Upper lobe of right lung (tissue), 1 donor: ENCODE data around the gene RAB8B. TPM values are rescaled to one million over a fixed set of nuclear protein-coding genes. Genes with fewer than 3 reads are reported as not detected.
A peak's percentile ranks its signal among the peaks of the same experiment; 100 is the strongest.
"Not testable (repeated sequence)": the region's sequence is repeated elsewhere in the genome, so short reads cannot be mapped to it uniquely, and the experiment has no call there.

Experiments used
- ATAC-seq: fragments of 200-7000 bp; cut with Tn5 transposase; one replicate; pipeline ENCODE4 v1.9.1; 2020; ENCODE audit warnings: mild to moderate bottlenecking, moderate library complexity
- DNase-seq: peaks from one replicate; pipeline ENCODE4 v3.0.0-alpha.2; 2020
- H3K27ac ChIP-seq: fragments of 200-600 bp; one replicate; pipeline ENCODE4 v1.8.0; 2022
- H3K27me3 ChIP-seq: fragments of 200-600 bp; one replicate; pipeline ENCODE4 v1.8.0; 2022; ENCODE audit warnings: mild to moderate bottlenecking
- H3K36me3 ChIP-seq: fragments of 200-600 bp; one replicate; pipeline ENCODE4 v1.8.0; 2022
- H3K4me1 ChIP-seq: fragments of 200-600 bp; one replicate; pipeline ENCODE4 v1.8.0; 2022
- H3K4me3 ChIP-seq: fragments of 200-600 bp; one replicate; pipeline ENCODE4 v1.8.0; 2022; ENCODE audit warnings: mild to moderate bottlenecking
- H3K9me3 ChIP-seq: fragments of 200-600 bp; one replicate; pipeline ENCODE4 v1.8.0; 2022
- CTCF ChIP-seq: fragments of 200-600 bp; IDR thresholded peaks from one replicate; pipeline ENCODE4 v1.8.0; 2022; ENCODE audit warnings: antibody characterized with exemption
- intact Hi-C: fragments of 100-400 bp; cut with DNase I; formaldehyde crosslinking; loops from one replicate; pipeline ENCODE4 v1.11.0; 2022
- total RNA-seq: library from RNA; stranded (reverse); fragmentation: NEBNext Ultra II Directional; extraction: Animal tissue kit (Norgen Biotek cat#: 25700); gene quantifications from one replicate; pipeline ENCODE4 v1.2.1, GENCODE V29; 2021
- donor health status: DM: no; HTN: yes; CAD: no; lungs with severe emphysema.

The RAB8B gene
- total RNA-seq, 1 donor from 2014 or later = 54.5 TPM

- intact Hi-C loops = no loop called here
- H3K27ac ChIP-seq = peak overlapping the region; percentile 60
- H3K9me3 ChIP-seq = no peaks in the 10 kb centered on the region
- no peak for TF ChIP-seq CTCF
- H3K4me1 ChIP-seq = peaks cover 55% of the 10 kb centered on the region
- no peaks in the 10 kb centered on the region for H3K27me3 ChIP-seq
- no peaks in the 10 kb centered on the region for H3K36me3 ChIP-seq
- DNase-seq = no peak
- peak; percentile 94 for ATAC-seq
- H3K4me3 ChIP-seq = no peak overlapping the region
Measured at GRCh38 chr15:63234451-63234870, 45.1 kb downstream of the RAB8B start.

- Histone ChIP-seq H3K27ac (no peak overlapping the region), H3K36me3 (no peaks in the 10 kb centered on the region), H3K4me3 (no peak overlapping the region), H3K9me3 (no peaks in the 10 kb centered on the region), H3K4me1 (peaks cover 66% of the 10 kb centered on the region), H3K27me3 (no peaks in the 10 kb centered on the region)
- ATAC-seq (no peak), DNase-seq (no peak)
- intact Hi-C loops = no loop called here
- no peak for TF ChIP-seq CTCF
Measured at GRCh38 chr15:63236272-63236671, 46.9 kb downstream of the RAB8B start.

- DNase-seq, H3K4me3 ChIP-seq, H3K36me3 ChIP-seq, H3K9me3 ChIP-seq, intact Hi-C loops, H3K27me3 ChIP-seq: not testable (repeated sequence)
- peak; percentile 34 for ATAC-seq
- peak overlapping the region; percentile 15 for H3K27ac ChIP-seq
- peaks cover 62% of the 10 kb centered on the region for H3K4me1 ChIP-seq
Measured at GRCh38 chr15:63237086-63237485, 47.7 kb downstream of the RAB8B start.

- DNase-seq (no peak), ATAC-seq (no peak)
- Histone ChIP-seq H3K27me3 (no peaks in the 10 kb centered on the region), H3K36me3 (no peaks in the 10 kb centered on the region), H3K4me1 (peaks cover 51% of the 10 kb centered on the region), H3K4me3 (no peak overlapping the region), H3K27ac (no peak overlapping the region), H3K9me3 (no peaks in the 10 kb centered on the region)
- intact Hi-C loops = no loop called here
- TF ChIP-seq CTCF = no peak
Measured at GRCh38 chr15:63238171-63238570, 48.8 kb downstream of the RAB8B start.

GRCh38 chr15:63238796-63239195 is 49.4 kb downstream of the RAB8B start:
- H3K4me1 ChIP-seq = peaks cover 50% of the 10 kb centered on the region
- ATAC-seq (no peak), DNase-seq (no peak)
- H3K9me3 ChIP-seq = no peaks in the 10 kb centered on the region
- no peaks in the 10 kb centered on the region for H3K27me3 ChIP-seq
- no peak overlapping the region for H3K27ac ChIP-seq
- no peak for TF ChIP-seq CTCF
- no peak overlapping the region for H3K4me3 ChIP-seq
- intact Hi-C loops = no loop called here
- no peaks in the 10 kb centered on the region for H3K36me3 ChIP-seq

- intact Hi-C loops = no loop called here
- no peaks in the 10 kb centered on the region for H3K36me3 ChIP-seq
- H3K27me3 ChIP-seq = no peaks in the 10 kb centered on the region
- H3K4me1 ChIP-seq = peaks cover 50% of the 10 kb centered on the region
- H3K4me3 ChIP-seq = no peak overlapping the region
- no peak for DNase-seq
- ATAC-seq = no peak
- no peak overlapping the region for H3K27ac ChIP-seq
- no peaks in the 10 kb centered on the region for H3K9me3 ChIP-seq
- no peak for TF ChIP-seq CTCF
Measured at GRCh38 chr15:63240109-63240508, 50.7 kb downstream of the RAB8B start.
